ENCODE results near the gene ATXN7L1. TPM values are rescaled to one million over a fixed set of nuclear protein-coding genes. Genes with fewer than 3 reads are reported as not detected.

The ATXN7L1 gene
- total and polyA plus RNA-seq, 2 of the 13 experiments (the other 11 are each of a cell fraction or from before 2014, with no cell fraction given): 4.1 to 7.8 TPM

GRCh38 chr7:105866102-105866801, 10.1 kb downstream of the ATXN7L1 start:
- CTCF ChIA-PET (ENCODE audit: low intra/inter-chr PET ratio, low total read pairs): no interaction called here
- intact Hi-C loops (cut with micrococcal nuclease; ENCODE audit: unreplicated experiment): no loop called here

GRCh38 chr7:105863876-105864275, 12.5 kb downstream of the ATXN7L1 start:
- CTCF ChIA-PET (ENCODE audit: low intra/inter-chr PET ratio, low total read pairs): no interaction called here
- no peak overlapping the region for H3K4me2 ChIP-seq (ENCODE audit: low read depth, low read length)
- H4K20me1 ChIP-seq (ENCODE audit: insufficient read depth, low read length): no peaks in the 10 kb centered on the region
- H3K9me3 ChIP-seq (ENCODE audit: low read length): no peaks in the 10 kb centered on the region
- H3K9ac ChIP-seq (ENCODE audit: insufficient read depth, low read depth, low read length): no peak overlapping the region
- FAIRE-seq (no peak), DNase-seq (ENCODE audit: low spot score) (no peak), ATAC-seq (no peak)
- intact Hi-C loops (cut with micrococcal nuclease; ENCODE audit: unreplicated experiment) (no loop called here), in situ Hi-C loops (cut with HindIII; ENCODE audit: extremely low pct_ligation_motif_present, low pct_unique_long_range_greater_than_20kb) (no loop called here)
- POLR2A ChIA-PET: no interaction called here
- 100% methylated on average over 2 of the region's 2 CpGs for WGBS (ENCODE audit: low lambda C conversion rate)
- H3K4me3 ChIP-seq (replicated peaks in 1 of 3; ENCODE audit: insufficient read depth in 1 of 3, low read depth in 2 of 3, low read length in 3 of 3): no peak overlapping the region
- no peaks in the 10 kb centered on the region for H3K79me2 ChIP-seq (ENCODE audit: insufficient read depth, low read length)
- H2AFZ ChIP-seq (ENCODE audit: low read length): no peak overlapping the region
- no peaks in the 10 kb centered on the region for H3K27me3 ChIP-seq (ENCODE audit: control insufficient read depth in 1 of 2, insufficient read depth in 2 of 2, low read length in 2 of 2)
- 0 out of 2 replicates have a peak, but pooled peaks cover 7% of the 10 kb centered on the region for H3K4me1 ChIP-seq (ENCODE audit: insufficient read depth, low read length)
- no peak overlapping the region for H3K27ac ChIP-seq (ENCODE audit: extremely low read length, insufficient read depth, low read length)
- no TSS peak for BruUV-seq (replicated peaks)
- H3K36me3 ChIP-seq (replicated peaks in 1 of 2; ENCODE audit: control insufficient read depth in 1 of 2, insufficient read depth in 2 of 2, low read length in 2 of 2): no peaks in the 10 kb centered on the region; a peak in 1 of 5 replicates
- no peak for TF ChIP-seq NFYC (CRISPR knock-in tag; IDR thresholded peaks at IDR 0.05)
- TF ChIP-seq, protein P1, sequence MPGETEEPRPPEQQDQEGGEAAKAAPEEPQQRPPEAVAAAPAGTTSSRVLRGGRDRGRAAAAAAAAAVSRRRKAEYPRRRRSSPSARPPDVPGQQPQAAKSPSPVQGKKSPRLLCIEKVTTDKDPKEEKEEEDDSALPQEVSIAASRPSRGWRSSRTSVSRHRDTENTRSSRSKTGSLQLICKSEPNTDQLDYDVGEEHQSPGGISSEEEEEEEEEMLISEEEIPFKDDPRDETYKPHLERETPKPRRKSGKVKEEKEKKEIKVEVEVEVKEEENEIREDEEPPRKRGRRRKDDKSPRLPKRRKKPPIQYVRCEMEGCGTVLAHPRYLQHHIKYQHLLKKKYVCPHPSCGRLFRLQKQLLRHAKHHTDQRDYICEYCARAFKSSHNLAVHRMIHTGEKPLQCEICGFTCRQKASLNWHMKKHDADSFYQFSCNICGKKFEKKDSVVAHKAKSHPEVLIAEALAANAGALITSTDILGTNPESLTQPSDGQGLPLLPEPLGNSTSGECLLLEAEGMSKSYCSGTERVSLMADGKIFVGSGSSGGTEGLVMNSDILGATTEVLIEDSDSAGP (CRISPR knock-in tag; IDR thresholded peaks at IDR 0.05; ENCODE audit: borderline replicate concordance): no peak
- TF ChIP-seq, protein P2, sequence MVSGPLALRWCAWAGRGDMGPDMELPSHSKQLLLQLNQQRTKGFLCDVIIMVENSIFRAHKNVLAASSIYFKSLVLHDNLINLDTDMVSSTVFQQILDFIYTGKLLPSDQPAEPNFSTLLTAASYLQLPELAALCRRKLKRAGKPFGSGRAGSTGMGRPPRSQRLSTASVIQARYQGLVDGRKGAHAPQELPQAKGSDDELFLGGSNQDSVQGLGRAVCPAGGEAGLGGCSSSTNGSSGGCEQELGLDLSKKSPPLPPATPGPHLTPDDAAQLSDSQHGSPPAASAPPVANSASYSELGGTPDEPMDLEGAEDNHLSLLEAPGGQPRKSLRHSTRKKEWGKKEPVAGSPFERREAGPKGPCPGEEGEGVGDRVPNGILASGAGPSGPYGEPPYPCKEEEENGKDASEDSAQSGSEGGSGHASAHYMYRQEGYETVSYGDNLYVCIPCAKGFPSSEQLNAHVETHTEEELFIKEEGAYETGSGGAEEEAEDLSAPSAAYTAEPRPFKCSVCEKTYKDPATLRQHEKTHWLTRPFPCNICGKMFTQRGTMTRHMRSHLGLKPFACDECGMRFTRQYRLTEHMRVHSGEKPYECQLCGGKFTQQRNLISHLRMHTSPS (CRISPR knock-in tag; IDR thresholded peaks at IDR 0.05; ENCODE audit: low read depth): no peak
- TF ChIP-seq ATF5 (CRISPR knock-in tag; IDR thresholded peaks at IDR 0.05; ENCODE audit: low read depth): no peak
- TF ChIP-seq HDAC6 (IDR thresholded peaks at IDR 0.05; ENCODE audit: low read depth, low read length): no peak
- TF ChIP-seq ZBTB7A (CRISPR knock-in tag; IDR thresholded peaks at IDR 0.05): no peak

More at GRCh38 chr7:105866102-105866801, 10.1 kb downstream of the ATXN7L1 start:
- H4K20me1 ChIP-seq (ENCODE audit: insufficient read depth, low read length): no peaks in the 10 kb centered on the region
- BruUV-seq (replicated peaks): no TSS peak
- FAIRE-seq: no peak
- H3K79me2 ChIP-seq (ENCODE audit: insufficient read depth, low read length): no peaks in the 10 kb centered on the region
- H3K4me2 ChIP-seq (ENCODE audit: low read depth, low read length): no peak overlapping the region
- no peak overlapping the region for H2AFZ ChIP-seq (ENCODE audit: low read length)
- H3K4me1 ChIP-seq (ENCODE audit: insufficient read depth, low read length): peaks cover 3% of the 10 kb centered on the region; the same call in 1 of the 2 replicates
- H3K36me3 ChIP-seq (replicated peaks in 1 of 2; ENCODE audit: control insufficient read depth in 1 of 2, insufficient read depth in 2 of 2, low read length in 2 of 2): no peaks in the 10 kb centered on the region; a peak in 1 of 5 replicates
- no peak for ATAC-seq
- in situ Hi-C loops (cut with HindIII; ENCODE audit: extremely low pct_ligation_motif_present, low pct_unique_long_range_greater_than_20kb): no loop called here
- DNase-seq (ENCODE audit: low spot score): no peak
- POLR2A ChIA-PET: no interaction called here
- H3K27me3 ChIP-seq (ENCODE audit: control insufficient read depth in 1 of 2, insufficient read depth in 2 of 2, low read length in 2 of 2): no peaks in the 10 kb centered on the region
- no peak overlapping the region for H3K9ac ChIP-seq (ENCODE audit: insufficient read depth, low read depth, low read length)
- H3K27ac ChIP-seq (ENCODE audit: extremely low read length, insufficient read depth, low read length): no peak overlapping the region
- 92% methylated on average over 6 of the region's 10 CpGs for whole genome bisulfite sequencing (ENCODE audit: low lambda C conversion rate)
- no peaks in the 10 kb centered on the region for H3K9me3 ChIP-seq (ENCODE audit: low read length)
- TF ChIP-seq, protein P3, sequence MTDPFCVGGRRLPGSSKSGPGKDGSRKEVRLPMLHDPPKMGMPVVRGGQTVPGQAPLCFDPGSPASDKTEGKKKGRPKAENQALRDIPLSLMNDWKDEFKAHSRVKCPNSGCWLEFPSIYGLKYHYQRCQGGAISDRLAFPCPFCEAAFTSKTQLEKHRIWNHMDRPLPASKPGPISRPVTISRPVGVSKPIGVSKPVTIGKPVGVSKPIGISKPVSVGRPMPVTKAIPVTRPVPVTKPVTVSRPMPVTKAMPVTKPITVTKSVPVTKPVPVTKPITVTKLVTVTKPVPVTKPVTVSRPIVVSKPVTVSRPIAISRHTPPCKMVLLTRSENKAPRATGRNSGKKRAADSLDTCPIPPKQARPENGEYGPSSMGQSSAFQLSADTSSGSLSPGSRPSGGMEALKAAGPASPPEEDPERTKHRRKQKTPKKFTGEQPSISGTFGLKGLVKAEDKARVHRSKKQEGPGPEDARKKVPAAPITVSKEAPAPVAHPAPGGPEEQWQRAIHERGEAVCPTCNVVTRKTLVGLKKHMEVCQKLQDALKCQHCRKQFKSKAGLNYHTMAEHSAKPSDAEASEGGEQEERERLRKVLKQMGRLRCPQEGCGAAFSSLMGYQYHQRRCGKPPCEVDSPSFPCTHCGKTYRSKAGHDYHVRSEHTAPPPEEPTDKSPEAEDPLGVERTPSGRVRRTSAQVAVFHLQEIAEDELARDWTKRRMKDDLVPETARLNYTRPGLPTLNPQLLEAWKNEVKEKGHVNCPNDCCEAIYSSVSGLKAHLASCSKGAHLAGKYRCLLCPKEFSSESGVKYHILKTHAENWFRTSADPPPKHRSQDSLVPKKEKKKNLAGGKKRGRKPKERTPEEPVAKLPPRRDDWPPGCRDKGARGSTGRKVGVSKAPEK (CRISPR knock-in tag; IDR thresholded peaks at IDR 0.05; ENCODE audit: borderline replicate concordance): no peak
- TF ChIP-seq THYN1 (CRISPR knock-in tag; IDR thresholded peaks at IDR 0.05; ENCODE audit: borderline replicate concordance, low read depth) (no peak), TCF7 (IDR thresholded peaks at IDR 0.05; ENCODE audit: low read depth) (no peak), CBX5 (CRISPR knock-in tag; IDR thresholded peaks at IDR 0.05; ENCODE audit: borderline replicate concordance) (no peak), NFYC (CRISPR knock-in tag; IDR thresholded peaks at IDR 0.05) (no peak)
- H3K4me3 ChIP-seq (replicated peaks in 1 of 3; ENCODE audit: insufficient read depth in 1 of 3, low read depth in 2 of 3, low read length in 3 of 3): no peak overlapping the region
